Karpas-422 (cell line): ENCODE measurements around the gene SPTBN4. TPM values are rescaled to one million over a fixed set of nuclear protein-coding genes. Genes with fewer than 3 reads are reported as not detected.
"Not testable (repeated sequence)": the region's sequence is repeated elsewhere in the genome, so short reads cannot be mapped to it uniquely, and the experiment has no call there.

Experiments used
- DNase-seq: peaks from one replicate; pipeline ENCODE4 v3.0.0-alpha.2; 2015
- H2AFZ ChIP-seq: fragments of 200-600 bp; sonication (generic); 2 replicates; pipeline ENCODE4 v1.6.1; 2014; ENCODE audit warnings: antibody characterized with exemption, low read length, mixed read lengths
- H3K27ac ChIP-seq: fragments of 200-600 bp; sonication (generic); 2 replicates; pipeline ENCODE4 v1.5.1; 2014; ENCODE audit warnings: mild to moderate bottlenecking, low read length, moderate library complexity
- H3K27me3 ChIP-seq: fragments of 200-600 bp; sonication (generic); 2 replicates; pipeline ENCODE4 v1.6.1; 2014; ENCODE audit warnings: low read length, mixed read lengths
- H3K36me3 ChIP-seq: fragments of 200-600 bp; sonication (generic); 2 replicates; pipeline ENCODE4 v1.6.1; 2014; ENCODE audit warnings: low read length, mixed read lengths; ENCODE audit not compliant: insufficient read depth
- H3K4me1 ChIP-seq: fragments of 200-600 bp; sonication (generic); 2 replicates; pipeline ENCODE4 v1.6.1; 2014; ENCODE audit warnings: mild to moderate bottlenecking, low read length, mixed read lengths
- H3K4me2 ChIP-seq: fragments of 200-600 bp; sonication (generic); 2 replicates; pipeline ENCODE4 v1.6.1; 2014; ENCODE audit warnings: low read length, low read depth, mild to moderate bottlenecking; ENCODE audit not compliant: poor library complexity, severe bottlenecking
- H3K4me3 ChIP-seq: fragments of 200-600 bp; sonication (generic); 2 replicates; pipeline ENCODE4 v1.5.1; 2014; ENCODE audit warnings: mild to moderate bottlenecking, antibody characterized with exemption, low read length, mixed read lengths
- H3K79me2 ChIP-seq: fragments of 200-600 bp; sonication (generic); 2 replicates; pipeline ENCODE4 v1.6.1; 2014; ENCODE audit warnings: mild to moderate bottlenecking, low read length, mixed read lengths
- H3K9ac ChIP-seq: fragments of 200-600 bp; sonication (generic); 2 replicates; pipeline ENCODE4 v1.6.0; 2014; ENCODE audit warnings: low read length
- H3K9me2 ChIP-seq: fragments of 200-600 bp; sonication (generic), shearing (Covaris generic); replicated peaks from 2 replicates; pipeline ENCODE4 v1.6.0; 2014; ENCODE audit warnings: mild to moderate bottlenecking, low read length, moderate library complexity; ENCODE audit not compliant: insufficient read depth
- H3K9me3 ChIP-seq: fragments of 300-700, 200-600 bp; sonication (generic); 2 replicates; pipeline ENCODE4 v1.6.1; 2014; ENCODE audit warnings: low read length, mixed read lengths
- H4K20me1 ChIP-seq: fragments of 200-600 bp; sonication (generic); 2 replicates; pipeline ENCODE4 v1.6.1; 2014; ENCODE audit warnings: mild to moderate bottlenecking, antibody characterized with exemption, low read length, low read depth; ENCODE audit not compliant: insufficient read depth
- total RNA-seq: library from RNA; depleted of rRNA; stranded (reverse); fragments of >200 nt; shearing (Covaris generic); gene quantifications from 2 replicates; pipeline ENCODE4 v1.2.3, GENCODE V29; 2014; ENCODE audit warnings: low replicate concordance

Gene SPTBN4
- total RNA-seq, 1 experiment from 2014 or later, result 1.0 TPM

GRCh38 chr19:40521900-40522299 lies 55.1 kb downstream of the SPTBN4 start:
- H3K9me2 ChIP-seq, H4K20me1 ChIP-seq, H3K79me2 ChIP-seq, H3K9me3 ChIP-seq, DNase-seq, H3K36me3 ChIP-seq, H3K9ac ChIP-seq, H3K27ac ChIP-seq, H3K4me2 ChIP-seq, H2AFZ ChIP-seq, H3K27me3 ChIP-seq, H3K4me3 ChIP-seq: not testable (repeated sequence)
- peaks cover 28% of the 10 kb centered on the region for H3K4me1 ChIP-seq

GRCh38 chr19:40523322-40524047 lies 56.7 kb downstream of the SPTBN4 start:
- Histone ChIP-seq H4K20me1 (no peaks in the 10 kb centered on the region), H3K27ac (no peak overlapping the region), H3K79me2 (no peaks in the 10 kb centered on the region), H3K9me2 (no peaks in the 10 kb centered on the region), H3K4me2 (peak overlapping the region; percentile 33), H3K27me3 (no peaks in the 10 kb centered on the region), H2AFZ (no peak overlapping the region), H3K4me1 (peaks cover 28% of the 10 kb centered on the region), H3K36me3 (no peaks in the 10 kb centered on the region), H3K4me3 (peak overlapping the region; percentile 28; the same call in 1 of the 2 replicates), H3K9me3 (no peaks in the 10 kb centered on the region), H3K9ac (peak overlapping the region; percentile 55)
- peak; percentile 92 for DNase-seq

- no peaks in the 10 kb centered on the region for H4K20me1 ChIP-seq
- H3K4me1 ChIP-seq, result peaks cover 28% of the 10 kb centered on the region
- H3K9ac ChIP-seq, result no peak overlapping the region
- H3K27me3 ChIP-seq, result no peaks in the 10 kb centered on the region
- no peaks in the 10 kb centered on the region for H3K79me2 ChIP-seq
- H3K9me3 ChIP-seq, result no peaks in the 10 kb centered on the region
- H3K27ac ChIP-seq, result no peak overlapping the region
- H3K4me3 ChIP-seq, result no peak overlapping the region
- peak overlapping the region; percentile 20 for H3K4me2 ChIP-seq
- H3K9me2 ChIP-seq, result no peaks in the 10 kb centered on the region
- H3K36me3 ChIP-seq, result no peaks in the 10 kb centered on the region
- H2AFZ ChIP-seq, result no peak overlapping the region
- no peak for DNase-seq
Measured at GRCh38 chr19:40524133-40524549, 57.3 kb downstream of the SPTBN4 start.

GRCh38 chr19:40524655-40525054 lies 57.9 kb downstream of the SPTBN4 start:
- Histone ChIP-seq H3K27ac (no peak overlapping the region), H3K4me3 (no peak overlapping the region), H3K36me3 (no peaks in the 10 kb centered on the region), H3K27me3 (no peaks in the 10 kb centered on the region), H3K79me2 (no peaks in the 10 kb centered on the region), H2AFZ (no peak overlapping the region), H3K9me3 (no peaks in the 10 kb centered on the region), H3K4me1 (peaks cover 33% of the 10 kb centered on the region), H3K4me2 (peak overlapping the region; percentile 20), H3K9me2 (no peaks in the 10 kb centered on the region), H3K9ac (peak overlapping the region; percentile 28; the same call in 1 of the 2 replicates), H4K20me1 (no peaks in the 10 kb centered on the region)
- no peak for DNase-seq

GRCh38 chr19:40525234-40526051 lies 58.6 kb downstream of the SPTBN4 start:
- no peaks in the 10 kb centered on the region for H3K9me2 ChIP-seq
- H3K79me2 ChIP-seq, result no peaks in the 10 kb centered on the region
- H3K4me1 ChIP-seq, result peaks cover 35% of the 10 kb centered on the region
- H2AFZ ChIP-seq, result no peak overlapping the region
- no peaks in the 10 kb centered on the region for H4K20me1 ChIP-seq
- H3K27ac ChIP-seq, result no peak overlapping the region
- no peak for DNase-seq
- no peak overlapping the region; the same call in 1 of the 2 replicates for H3K9ac ChIP-seq
- H3K36me3 ChIP-seq, result no peaks in the 10 kb centered on the region
- H3K4me3 ChIP-seq, result no peak overlapping the region
- H3K4me2 ChIP-seq, result peak overlapping the region; percentile 26
- no peaks in the 10 kb centered on the region for H3K9me3 ChIP-seq
- no peaks in the 10 kb centered on the region for H3K27me3 ChIP-seq

- Histone ChIP-seq H3K9me2 (no peaks in the 10 kb centered on the region), H2AFZ (no peak overlapping the region), H3K27ac (no peak overlapping the region)
Measured at GRCh38 chr19:40528078-40528477, 61.3 kb downstream of the SPTBN4 start.

GRCh38 chr19:40528533-40529092 lies 61.8 kb downstream of the SPTBN4 start:
- no peak for DNase-seq
- Histone ChIP-seq H3K27me3 (no peaks in the 10 kb centered on the region), H3K9ac (no peak overlapping the region), H3K79me2 (no peaks in the 10 kb centered on the region), H3K9me2 (no peaks in the 10 kb centered on the region), H4K20me1 (no peaks in the 10 kb centered on the region), H3K27ac (no peak overlapping the region), H3K9me3 (no peaks in the 10 kb centered on the region), H3K4me3 (no peak overlapping the region), H3K36me3 (no peaks in the 10 kb centered on the region), H3K4me2 (no peak overlapping the region), H3K4me1 (peaks cover 32% of the 10 kb centered on the region), H2AFZ (peak overlapping the region; percentile 8; the same call in 1 of the 2 replicates)

More at GRCh38 chr19:40528078-40528477, 61.3 kb downstream of the SPTBN4 start:
- Histone ChIP-seq H3K4me3 (no peak overlapping the region), H3K27me3 (no peaks in the 10 kb centered on the region), H3K4me2 (no peak overlapping the region), H3K9ac (no peak overlapping the region), H3K79me2 (no peaks in the 10 kb centered on the region), H4K20me1 (no peaks in the 10 kb centered on the region), H3K4me1 (peaks cover 35% of the 10 kb centered on the region), H3K36me3 (no peaks in the 10 kb centered on the region), H3K9me3 (no peaks in the 10 kb centered on the region)
- no peak for DNase-seq
